Chondrocyte (in vitro differentiated cells): ENCODE measurements around the gene CDH22. TPM values are rescaled to one million over a fixed set of nuclear protein-coding genes. Genes with fewer than 3 reads are reported as not detected.

ENCODE experiments used
- DNase-seq: peaks from one replicate; pipeline ENCODE4 v3.0.0; 2021; ENCODE audit warnings: mixed read lengths, low spot score
- H3K27ac Mint-ChIP-seq: one replicate; pipeline ENCODE4 v1.8.0; 2021; ENCODE audit warnings: mild to moderate bottlenecking, moderate library complexity, mixed read lengths; ENCODE audit not compliant: unreplicated experiment
- H3K27me3 Mint-ChIP-seq: 2 replicates; pipeline ENCODE4 v1.8.0; 2021; ENCODE audit warnings: low read depth, mixed read lengths
- H3K36me3 Mint-ChIP-seq: 2 replicates; pipeline ENCODE4 v1.8.0; 2021; ENCODE audit warnings: low read depth, mixed read lengths
- H3K4me1 Mint-ChIP-seq: 2 replicates; pipeline ENCODE4 v1.8.0; 2021; ENCODE audit warnings: low read depth, mild to moderate bottlenecking, mixed read lengths
- H3K4me3 Mint-ChIP-seq: one replicate; pipeline ENCODE4 v1.8.0; 2021; ENCODE audit warnings: mild to moderate bottlenecking, moderate library complexity, mixed read lengths; ENCODE audit not compliant: unreplicated experiment
- H3K9me3 Mint-ChIP-seq: 2 replicates; pipeline ENCODE4 v1.8.0; 2021; ENCODE audit warnings: low read depth, mixed read lengths
- CTCF ChIP-seq: fragments of 200-600 bp; sonication (generic); IDR thresholded peaks from 2 replicates; pipeline ENCODE4 v1.5.0; 2021; ENCODE audit warnings: antibody characterized with exemption, mild to moderate bottlenecking, moderate library complexity
- total RNA-seq: library from RNA; stranded (reverse); gene quantifications from 3 replicates; pipeline ENCODE4 v1.2.1, GENCODE V29; 2021

Gene CDH22
- total RNA-seq, 1 donor from 2014 or later, result not detected

- Mint-ChIP-seq H3K27ac (no peak overlapping the region), H3K27me3 (peaks cover 38% of the 10 kb centered on the region), H3K4me1 (no peaks in the 10 kb centered on the region), H3K4me3 (no peak overlapping the region), H3K9me3 (no peaks in the 10 kb centered on the region), H3K36me3 (no peaks in the 10 kb centered on the region)
- no peak for TF ChIP-seq CTCF
- no peak for DNase-seq
Observed at GRCh38 chr20:46259260-46259859, 48.9 kb downstream of the CDH22 start.

DNA sequence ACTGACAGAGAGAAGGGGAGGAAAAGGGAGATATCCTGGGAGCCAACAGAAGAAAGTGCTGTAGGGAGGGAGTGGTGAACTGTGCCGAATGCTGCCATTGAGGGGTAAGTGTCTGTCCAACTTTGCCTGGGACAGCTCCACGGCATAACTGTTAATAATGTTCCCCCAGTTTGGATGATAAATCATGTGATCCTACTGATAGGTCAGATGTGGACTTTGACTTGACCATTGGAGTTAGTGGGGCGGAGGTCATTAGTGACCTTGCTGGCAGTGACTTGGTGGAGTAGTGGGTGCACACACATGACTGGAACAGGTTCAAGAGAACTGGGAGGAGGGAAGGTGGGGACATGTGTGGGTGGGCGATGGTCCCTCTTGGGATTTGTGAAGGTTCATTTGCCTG lies 50.4 kb downstream of the CDH22 start:
- Mint-ChIP-seq H3K4me3 (no peak overlapping the region), H3K4me1 (no peaks in the 10 kb centered on the region)

GRCh38 chr20:46256293-46256692 lies 52.0 kb downstream of the CDH22 start:
- no peak for DNase-seq
- Mint-ChIP-seq H3K36me3 (no peaks in the 10 kb centered on the region), H3K27me3 (peaks cover 45% of the 10 kb centered on the region), H3K4me3 (no peak overlapping the region), H3K27ac (no peak overlapping the region), H3K4me1 (no peaks in the 10 kb centered on the region), H3K9me3 (no peaks in the 10 kb centered on the region)
- TF ChIP-seq CTCF, result no peak

More for the DNA sequence above, 50.4 kb downstream of the CDH22 start:
- Mint-ChIP-seq H3K36me3 (no peaks in the 10 kb centered on the region), H3K9me3 (no peaks in the 10 kb centered on the region), H3K27me3 (peaks cover 37% of the 10 kb centered on the region), H3K27ac (no peak overlapping the region)
- no peak for TF ChIP-seq CTCF
- no peak for DNase-seq

- no peak for DNase-seq
- H3K27me3 Mint-ChIP-seq, result peaks cover 48% of the 10 kb centered on the region
- H3K36me3 Mint-ChIP-seq, result no peaks in the 10 kb centered on the region
- H3K4me1 Mint-ChIP-seq, result no peaks in the 10 kb centered on the region
- no peak overlapping the region for H3K4me3 Mint-ChIP-seq
- H3K27ac Mint-ChIP-seq, result no peak overlapping the region
- no peaks in the 10 kb centered on the region for H3K9me3 Mint-ChIP-seq
- no peak for TF ChIP-seq CTCF
Observed at GRCh38 chr20:46255440-46256104, 52.7 kb downstream of the CDH22 start.

GRCh38 chr20:46253391-46253790 lies 54.9 kb downstream of the CDH22 start:
- peaks cover 54% of the 10 kb centered on the region for H3K27me3 Mint-ChIP-seq
- no peaks in the 10 kb centered on the region for H3K4me1 Mint-ChIP-seq
- no peak for DNase-seq
- H3K9me3 Mint-ChIP-seq, result no peaks in the 10 kb centered on the region
- no peak overlapping the region for H3K4me3 Mint-ChIP-seq
- peak; percentile 44 for TF ChIP-seq CTCF
- no peak overlapping the region for H3K27ac Mint-ChIP-seq
- no peaks in the 10 kb centered on the region for H3K36me3 Mint-ChIP-seq
